Measurements from ENCODE around the gene HAS3.

Gene HAS3

DNA sequence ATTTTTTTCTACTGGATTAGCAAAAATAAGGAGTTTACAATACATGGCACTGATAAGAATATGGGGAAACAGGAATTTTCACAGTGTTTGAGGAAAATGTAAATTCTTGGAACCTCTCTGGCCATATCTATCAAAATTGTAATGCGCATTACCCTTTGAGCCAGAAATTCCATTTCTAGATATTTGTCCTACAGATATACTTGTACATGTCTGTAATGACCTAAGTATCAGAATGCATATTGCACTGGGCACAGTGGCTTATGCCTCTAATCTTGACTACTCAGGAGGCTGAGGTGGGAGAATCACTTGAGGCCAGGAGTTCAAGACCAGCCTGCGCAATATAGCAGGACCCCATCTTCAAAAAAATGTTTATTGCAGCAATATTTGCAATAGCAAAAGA is 25.8 kb upstream of the HAS3 start:
- Mint-ChIP-seq H3K27ac (no peak overlapping the region), H3K4me1 (ENCODE audit: low read depth in 2 of 2) (no peaks in the 10 kb centered on the region), H3K36me3 (ENCODE audit: insufficient read depth) (peaks cover 8% of the 10 kb centered on the region), H3K9me3 (no peaks in the 10 kb centered on the region), H3K27me3 (no peaks in the 10 kb centered on the region), H3K4me3 (no peak overlapping the region)
- DNase-seq (no peak), ATAC-seq (replicated peaks) (no peak)

DNA sequence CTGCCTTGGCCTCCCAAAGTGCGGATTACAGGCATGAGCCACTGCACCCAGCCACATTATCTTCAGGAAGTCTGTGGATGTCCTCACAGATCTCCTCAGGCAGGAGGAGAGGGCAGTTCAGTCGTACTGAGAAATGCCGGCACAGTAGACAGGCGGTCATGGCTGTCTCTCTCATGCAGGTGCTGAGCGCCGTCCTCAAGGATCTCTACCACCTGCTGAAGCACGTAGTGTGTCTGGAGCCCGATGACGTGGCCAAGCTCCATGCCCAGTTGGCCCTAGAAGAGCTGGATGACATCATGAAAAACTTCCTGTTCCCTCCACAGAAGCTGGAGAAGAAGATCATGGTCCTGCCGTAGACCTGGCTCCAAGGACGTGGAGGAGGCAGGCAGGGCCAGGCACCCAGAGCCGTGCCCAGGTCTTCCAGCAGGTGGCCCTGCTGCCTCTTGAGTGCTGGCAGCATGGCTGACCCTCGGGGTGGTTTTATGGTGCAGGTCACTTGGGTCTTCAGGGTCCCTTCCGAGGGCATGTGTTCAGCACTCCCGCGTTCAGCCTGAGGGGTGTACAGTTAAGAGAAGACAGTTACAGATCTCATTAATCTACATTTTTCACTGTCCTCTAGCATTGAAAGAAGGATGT is 22.0 kb upstream of the HAS3 start:
- no peak for ATAC-seq (replicated peaks)
- DNase-seq, result no peak
- H3K27ac Mint-ChIP-seq, result no peak overlapping the region

DNA sequence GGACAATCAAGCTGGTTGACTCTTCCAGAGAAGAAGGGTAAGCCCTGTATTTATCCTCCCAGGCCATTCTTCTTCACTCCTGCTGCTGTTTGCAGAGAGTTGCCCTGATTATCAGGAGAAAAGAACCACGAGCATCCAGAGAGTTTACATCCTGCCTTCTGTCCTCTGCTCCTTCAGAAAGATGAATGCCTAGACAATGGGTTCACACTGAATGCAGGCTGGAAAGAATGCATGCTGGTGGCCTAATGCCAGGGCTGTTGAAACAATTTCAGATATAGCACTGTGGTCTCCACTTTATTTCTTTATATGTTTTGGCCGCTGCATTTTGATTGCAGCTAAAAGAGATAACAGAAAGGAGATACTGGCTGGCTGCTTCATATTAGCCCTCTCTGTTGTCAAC is 21.2 kb upstream of the HAS3 start:
- Mint-ChIP-seq H3K36me3 (ENCODE audit: insufficient read depth) (peaks cover 16% of the 10 kb centered on the region), H3K27ac (no peak overlapping the region), H3K4me1 (ENCODE audit: low read depth in 2 of 2) (peaks cover 5 to 14% of the 10 kb centered on the region in 2 donors), H3K27me3 (no peaks in the 10 kb centered on the region), H3K9me3 (no peaks in the 10 kb centered on the region), H3K4me3 (no peak overlapping the region)
- ATAC-seq (replicated peaks) (no peak), DNase-seq (no peak)

More for the DNA sequence above, 22.0 kb upstream of the HAS3 start:
- H3K27me3 Mint-ChIP-seq, result no peaks in the 10 kb centered on the region
- H3K9me3 Mint-ChIP-seq, result no peaks in the 10 kb centered on the region
- H3K36me3 Mint-ChIP-seq (ENCODE audit: insufficient read depth), result peaks cover 13% of the 10 kb centered on the region
- H3K4me3 Mint-ChIP-seq, result no peak overlapping the region
- peaks cover 0 to 6% of the 10 kb centered on the region in 2 donors for H3K4me1 Mint-ChIP-seq (ENCODE audit: low read depth in 2 of 2)

DNA sequence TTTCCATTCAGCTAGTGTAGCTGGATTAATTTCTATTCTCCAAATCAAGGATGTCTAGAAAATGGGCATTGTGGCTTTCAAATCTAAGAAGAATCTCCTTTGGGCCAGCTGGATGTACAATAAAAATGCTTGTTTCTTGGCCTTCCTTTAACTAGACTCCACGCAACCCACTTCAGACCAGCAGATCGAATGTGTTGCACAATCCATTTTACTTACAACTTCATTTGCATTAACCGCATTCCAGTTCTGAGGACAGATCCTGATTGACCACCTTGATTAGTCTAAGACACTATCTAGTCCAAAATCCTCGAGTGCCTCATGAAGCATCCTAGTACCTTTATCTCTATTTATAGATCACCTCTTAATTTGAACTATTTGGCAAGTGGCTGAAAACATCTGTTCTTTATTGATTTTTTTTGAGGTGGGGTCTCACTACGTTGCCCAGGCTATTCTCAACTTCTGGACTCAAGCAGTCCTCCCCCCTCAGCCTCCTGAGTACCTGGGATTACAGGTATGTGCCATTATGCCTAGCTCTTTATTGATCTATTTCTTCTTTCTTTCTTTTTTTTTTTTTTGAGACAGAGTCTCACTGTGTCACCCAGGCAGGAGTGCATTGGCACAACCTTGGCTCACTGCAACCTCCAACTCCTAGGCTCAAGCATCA is 20.3 kb upstream of the HAS3 start:
- no peak for DNase-seq
- Mint-ChIP-seq H3K4me3 (no peak overlapping the region), H3K4me1 (ENCODE audit: low read depth in 2 of 2) (peaks cover 11 to 18% of the 10 kb centered on the region in 2 donors), H3K27me3 (no peaks in the 10 kb centered on the region), H3K36me3 (ENCODE audit: insufficient read depth) (peaks cover 17% of the 10 kb centered on the region), H3K27ac (peak overlapping the region in 1 of 2 donors; percentile 9), H3K9me3 (no peaks in the 10 kb centered on the region)
- no peak for ATAC-seq (replicated peaks)

DNA sequence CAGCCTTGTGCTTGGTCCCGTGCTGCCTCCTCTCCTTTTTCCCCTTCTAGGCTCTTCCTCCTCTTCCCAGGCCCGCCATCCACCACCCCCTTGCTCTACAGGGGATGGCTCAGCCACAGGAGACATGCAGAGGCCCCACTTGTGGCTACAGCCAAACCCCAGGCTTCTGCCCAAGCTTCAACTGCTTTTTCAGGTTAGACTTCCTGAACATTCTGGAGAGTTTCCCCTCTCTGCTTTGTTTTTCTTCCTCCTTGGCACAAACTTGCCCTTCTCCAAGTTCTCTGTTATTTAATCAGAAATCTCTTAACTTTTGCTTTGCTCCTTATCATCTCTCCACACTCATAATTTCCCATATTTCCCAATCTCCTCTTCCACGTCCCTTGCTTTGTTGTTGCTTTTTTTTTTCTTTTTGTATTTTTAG is 18.3 kb upstream of the HAS3 start:
- Mint-ChIP-seq H3K4me1 (ENCODE audit: low read depth in 2 of 2) (peaks cover 11 to 18% of the 10 kb centered on the region in 2 donors), H3K27ac (no peak overlapping the region)
- ATAC-seq (replicated peaks), result no peak

DNA sequence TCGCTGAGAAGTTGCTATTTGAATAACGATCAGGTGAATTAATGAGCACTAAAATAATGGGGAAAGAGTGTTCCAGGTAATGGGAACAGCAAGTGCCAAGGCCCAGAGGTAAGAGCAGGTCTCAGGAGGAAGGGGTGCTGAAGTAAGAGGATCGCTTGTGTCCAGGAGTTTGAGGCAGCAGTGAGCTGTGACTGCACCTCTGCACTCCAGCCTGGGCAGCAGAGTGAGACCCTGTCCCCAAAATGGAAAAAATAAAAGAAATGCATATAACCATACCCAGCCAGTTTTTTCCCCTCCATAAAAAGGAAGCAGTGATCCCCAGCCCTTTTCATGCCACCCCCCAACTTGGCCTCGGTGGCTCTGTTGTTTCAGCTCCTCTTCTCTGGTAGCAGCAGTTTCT is 16.8 kb upstream of the HAS3 start:
- no peak overlapping the region for H3K4me3 Mint-ChIP-seq

More for the DNA sequence above, 18.3 kb upstream of the HAS3 start:
- DNase-seq, result no peak
- Mint-ChIP-seq H3K4me3 (no peak overlapping the region), H3K9me3 (no peaks in the 10 kb centered on the region), H3K36me3 (ENCODE audit: insufficient read depth) (peaks cover 17% of the 10 kb centered on the region), H3K27me3 (no peaks in the 10 kb centered on the region)

DNA sequence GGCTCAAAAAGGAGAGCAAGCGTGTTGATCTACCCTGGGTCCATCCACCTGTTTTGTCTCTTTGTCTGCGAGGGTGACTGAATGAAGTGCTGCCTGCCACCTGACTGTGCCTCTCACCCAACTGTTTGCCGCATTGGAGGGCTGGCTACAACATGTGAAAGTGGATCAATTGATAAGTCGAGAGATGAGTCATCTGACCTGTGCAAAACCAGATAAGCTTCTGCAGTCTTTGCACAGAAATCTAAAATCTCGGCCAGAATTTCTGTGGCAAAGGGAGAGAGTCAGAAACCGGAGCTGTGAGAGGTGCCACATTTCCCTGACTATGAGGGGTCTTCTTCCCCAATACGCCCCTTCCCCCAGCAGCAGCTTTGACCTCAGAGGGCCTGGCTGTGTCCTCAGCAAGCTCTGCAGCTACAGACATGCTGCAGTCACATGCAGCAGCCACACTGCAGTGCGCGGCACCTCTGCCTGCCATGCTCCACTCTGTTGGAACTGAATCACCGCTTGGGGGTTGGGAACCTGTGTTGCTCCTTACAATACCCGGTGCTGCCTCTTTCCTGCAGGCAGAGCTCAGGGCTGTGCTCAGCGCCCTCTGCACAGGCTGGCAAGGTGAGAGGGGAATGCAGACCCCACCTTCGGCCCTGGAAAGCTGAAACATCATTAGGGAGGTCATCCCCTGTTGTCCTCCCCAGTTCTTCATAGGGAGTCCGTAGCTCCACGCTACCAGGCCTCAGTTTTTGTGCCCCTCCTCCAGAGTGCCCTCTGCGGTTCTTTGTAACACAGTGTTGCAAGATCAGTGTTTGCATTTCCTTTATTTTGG is 16.2 kb upstream of the HAS3 start:
- Mint-ChIP-seq H3K4me3 (no peak overlapping the region), H3K4me1 (ENCODE audit: low read depth in 2 of 2) (peaks cover 11 to 18% of the 10 kb centered on the region in 2 donors), H3K9me3 (no peaks in the 10 kb centered on the region), H3K27me3 (no peaks in the 10 kb centered on the region), H3K36me3 (ENCODE audit: insufficient read depth) (peaks cover 14% of the 10 kb centered on the region), H3K27ac (peak overlapping the region in 1 of 2 donors; percentile 80)
- DNase-seq (no peak), ATAC-seq (replicated peaks) (peak; percentile 52)

More for the DNA sequence above, 16.8 kb upstream of the HAS3 start:
- no peaks in the 10 kb centered on the region for H3K27me3 Mint-ChIP-seq
- DNase-seq (no peak), ATAC-seq (replicated peaks) (no peak)
- H3K4me1 Mint-ChIP-seq (ENCODE audit: low read depth in 2 of 2), result peaks cover 11 to 18% of the 10 kb centered on the region in 2 donors
- peaks cover 17% of the 10 kb centered on the region for H3K36me3 Mint-ChIP-seq (ENCODE audit: insufficient read depth)
- peak overlapping the region in 1 of 2 donors; percentile 80 for H3K27ac Mint-ChIP-seq
- H3K9me3 Mint-ChIP-seq, result no peaks in the 10 kb centered on the region

DNA sequence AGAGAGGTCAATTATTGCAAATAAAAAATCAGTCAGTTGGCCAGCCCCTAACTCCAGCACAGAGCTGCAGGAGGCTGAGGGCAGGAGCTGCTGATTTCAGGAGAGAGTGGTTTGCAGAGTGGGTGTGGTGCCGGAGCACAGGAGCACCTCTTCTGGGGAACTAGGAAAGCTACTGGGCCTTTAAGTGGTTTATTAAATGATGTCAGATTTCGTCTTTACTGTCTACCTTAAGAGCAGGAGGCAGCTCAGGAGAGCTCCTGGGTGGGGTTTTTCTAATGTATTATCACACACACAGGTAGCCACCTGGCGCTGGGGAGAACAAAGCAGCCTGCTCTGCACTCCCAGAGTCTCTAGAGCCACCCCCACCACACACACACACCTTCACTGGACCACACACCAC is 11.5 kb upstream of the HAS3 start:
- peaks cover 7 to 10% of the 10 kb centered on the region in 2 donors for H3K4me1 Mint-ChIP-seq (ENCODE audit: low read depth in 2 of 2)
- H3K9me3 Mint-ChIP-seq, result no peaks in the 10 kb centered on the region
- peaks cover 4% of the 10 kb centered on the region for H3K36me3 Mint-ChIP-seq (ENCODE audit: insufficient read depth)
- DNase-seq, result no peak
- no peaks in the 10 kb centered on the region for H3K27me3 Mint-ChIP-seq
- no peak overlapping the region for H3K4me3 Mint-ChIP-seq
- H3K27ac Mint-ChIP-seq, result no peak overlapping the region
- ATAC-seq (replicated peaks), result no peak

DNA sequence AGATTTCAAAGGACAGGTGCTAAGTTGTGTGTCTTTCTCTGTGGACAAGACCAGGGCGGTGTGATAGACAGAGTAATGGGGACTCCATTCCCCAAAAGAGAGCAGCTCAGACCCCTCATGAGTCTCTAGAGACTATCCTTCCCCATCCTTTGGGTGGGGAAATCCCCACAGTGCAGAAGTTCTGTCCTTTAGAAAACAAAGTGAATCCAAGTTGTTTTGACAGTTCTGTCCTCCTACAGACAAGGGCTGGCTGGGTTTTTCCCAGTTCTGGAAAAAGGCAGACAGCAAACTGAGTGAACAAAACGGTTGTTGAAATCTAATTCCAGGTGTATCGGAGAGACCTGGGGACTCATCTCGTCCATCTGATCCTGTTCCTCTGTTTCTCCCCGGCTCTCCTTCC is 11.0 kb upstream of the HAS3 start:
- no peak overlapping the region for H3K27ac Mint-ChIP-seq
- peaks cover 2 to 4% of the 10 kb centered on the region in 2 donors for H3K4me1 Mint-ChIP-seq (ENCODE audit: low read depth in 2 of 2)
- H3K4me3 Mint-ChIP-seq, result no peak overlapping the region
- no peak for ATAC-seq (replicated peaks)
- no peaks in the 10 kb centered on the region for H3K9me3 Mint-ChIP-seq
- no peaks in the 10 kb centered on the region for H3K36me3 Mint-ChIP-seq (ENCODE audit: insufficient read depth)
- H3K27me3 Mint-ChIP-seq, result no peaks in the 10 kb centered on the region
- no peak for DNase-seq

DNA sequence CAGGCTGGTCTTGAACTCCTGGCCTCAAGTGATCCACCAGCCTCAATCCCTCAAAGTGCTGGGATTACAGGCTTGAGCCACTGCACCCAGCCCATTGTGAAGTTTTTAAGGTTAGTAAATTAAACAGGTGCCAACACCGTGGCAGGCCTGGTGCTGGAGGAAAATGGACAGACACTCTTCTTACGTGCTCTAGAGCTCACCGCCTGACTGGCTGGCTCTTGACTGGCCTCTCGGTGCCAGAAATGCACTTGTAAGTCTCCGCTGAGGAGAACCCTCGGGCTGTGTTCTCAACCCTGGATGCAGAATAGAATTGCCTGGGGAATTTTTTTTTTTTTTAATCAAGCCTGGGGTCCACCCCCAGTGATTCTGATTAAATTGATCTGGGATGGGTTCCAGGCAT is 10.3 kb upstream of the HAS3 start:
- DNase-seq (no peak), ATAC-seq (replicated peaks) (no peak)
- Mint-ChIP-seq H3K4me3 (no peak overlapping the region), H3K36me3 (ENCODE audit: insufficient read depth) (no peaks in the 10 kb centered on the region), H3K4me1 (ENCODE audit: low read depth in 2 of 2) (no peaks in the 10 kb centered on the region), H3K27ac (no peak overlapping the region), H3K9me3 (no peaks in the 10 kb centered on the region), H3K27me3 (peaks cover 0 to 3% of the 10 kb centered on the region in 2 donors)

DNA sequence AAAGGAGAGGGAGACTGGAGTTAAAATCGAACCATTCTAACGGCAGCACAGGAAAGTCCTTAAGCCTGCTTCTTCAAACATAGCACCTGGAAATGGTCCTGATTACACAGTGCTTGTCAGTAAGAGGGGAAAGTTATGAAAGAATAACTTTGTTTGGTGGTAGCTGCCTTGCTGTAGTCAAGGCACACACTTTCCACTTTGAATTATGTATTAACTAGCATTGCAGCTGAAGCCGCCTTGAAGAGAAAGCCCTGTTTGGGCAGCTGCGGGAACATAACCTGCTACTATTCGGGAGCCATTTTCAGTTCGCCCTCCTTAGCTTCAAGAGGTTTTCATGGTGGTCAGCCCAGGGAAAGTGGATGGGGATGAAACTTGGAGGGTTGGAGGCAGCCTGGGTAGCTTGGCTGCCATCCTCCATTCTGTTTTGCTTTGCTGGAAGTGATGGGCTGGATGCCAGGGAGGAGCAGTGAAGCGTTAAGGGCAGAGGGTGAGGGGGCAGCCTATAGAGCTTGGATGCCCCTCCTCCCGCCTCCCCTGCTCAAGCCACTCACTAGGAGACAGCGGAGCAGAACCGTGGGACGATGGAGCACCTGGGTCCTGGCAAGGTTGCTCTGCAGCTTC is 5.3 kb upstream of the HAS3 start:
- Mint-ChIP-seq H3K9me3 (no peaks in the 10 kb centered on the region), H3K27ac (no peak overlapping the region), H3K4me1 (ENCODE audit: low read depth in 2 of 2) (peaks cover under 1% of the 10 kb centered on the region in 2 donors), H3K36me3 (ENCODE audit: insufficient read depth) (peaks cover 9% of the 10 kb centered on the region), H3K4me3 (no peak overlapping the region), H3K27me3 (peaks cover 36 to 53% of the 10 kb centered on the region in 2 donors)
- no peak for ATAC-seq (replicated peaks)
- DNase-seq, result no peak

DNA sequence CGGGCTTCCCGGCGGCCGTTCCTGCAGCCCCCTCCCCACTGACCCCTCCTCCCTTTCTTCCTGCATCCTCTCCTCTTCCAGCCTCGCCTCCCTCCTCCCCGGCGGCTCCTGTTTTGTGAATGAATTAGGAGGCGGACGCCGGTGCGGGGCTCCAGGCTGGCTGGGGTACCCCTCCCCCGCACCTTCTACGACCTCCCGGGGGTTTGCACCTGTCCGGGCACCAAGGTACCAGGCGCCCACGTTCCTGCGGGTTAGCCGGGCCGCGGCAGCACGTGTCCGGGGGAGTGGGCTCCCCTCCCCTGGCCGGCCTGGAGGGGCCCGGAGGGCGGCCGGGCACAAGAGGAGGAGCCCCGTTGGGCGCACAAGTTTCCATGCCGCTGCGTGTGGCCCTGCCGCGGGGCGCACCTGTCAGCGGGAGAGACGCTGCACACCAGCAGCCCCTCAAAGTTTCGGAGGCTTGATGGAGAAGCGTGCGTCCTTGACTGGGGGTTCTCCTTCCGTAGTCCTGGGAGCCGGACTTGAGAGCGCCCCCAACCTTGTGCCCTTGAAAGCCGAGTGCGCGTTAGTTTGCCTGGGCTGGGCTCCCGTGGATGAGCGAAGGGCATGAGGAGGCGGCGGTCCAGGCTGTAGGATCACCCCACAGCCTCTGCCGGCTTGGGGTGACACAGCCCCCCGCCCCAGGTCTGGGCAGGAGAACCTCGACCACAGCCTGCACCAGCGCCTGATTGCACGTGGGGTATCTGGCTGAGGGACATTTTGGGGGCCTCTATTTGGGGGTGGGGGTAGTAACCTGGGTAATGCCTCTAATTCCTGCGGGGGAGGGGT is 1.2 kb downstream of the HAS3 start:
- peak overlapping the region; percentile 62 to 68 for H3K4me3 Mint-ChIP-seq
- ATAC-seq (replicated peaks), result no peak
- peaks cover 14% of the 10 kb centered on the region for H3K36me3 Mint-ChIP-seq (ENCODE audit: insufficient read depth)
- H3K4me1 Mint-ChIP-seq (ENCODE audit: low read depth in 2 of 2), result peaks cover 6 to 17% of the 10 kb centered on the region in 2 donors
- H3K27ac Mint-ChIP-seq, result no peak overlapping the region
- H3K27me3 Mint-ChIP-seq, result peaks cover 44 to 79% of the 10 kb centered on the region in 2 donors
- no peak for DNase-seq
- no peaks in the 10 kb centered on the region for H3K9me3 Mint-ChIP-seq
